ENCODE measurements around the gene GNG8. TPM values are rescaled to one million over a fixed set of nuclear protein-coding genes. Genes with fewer than 3 reads are reported as not detected.

GNG8 gene
- total RNA-seq, 6 experiments from 2014 or later = not detected

- TF ChIP-seq POLR2A (IDR thresholded peaks at IDR 0.05) (no peak), CTCF (IDR thresholded peaks at IDR 0.05) (no peak)
- intact Hi-C loops (cut with DNase I) = no loop called here
- ATAC-seq (no peak), DNase-seq (peak in 1 of 3 donors; percentile 49)
- 90% methylated on average over 4 of the region's 12 CpGs for WGBS (ENCODE audit: insufficient coverage, low coverage, low lambda C conversion rate, missing lambda C conversion rate)
- Histone ChIP-seq H3K9me3 (no peaks in the 10 kb centered on the region), H3K27ac (no peak overlapping the region), H3K4me1 (peaks cover 0 to 44% (median 14%) of the 10 kb centered on the region in 4 donors), H3K4me3 (no peak overlapping the region), H3K36me3 (peaks cover 6 to 37% (median 18%) of the 10 kb centered on the region in 4 donors), H3K27me3 (no peaks in the 10 kb centered on the region)
Measured at GRCh38 chr19:46607448-46607841, 28.6 kb downstream of the GNG8 start.

GRCh38 chr19:46606681-46607447 is 29.1 kb downstream of the GNG8 start:
- ATAC-seq (no peak), DNase-seq (peak in 2 of 3 donors; percentile 48 to 55)
- Histone ChIP-seq H3K9me3 (no peaks in the 10 kb centered on the region), H3K36me3 (peaks cover 6 to 37% (median 18%) of the 10 kb centered on the region in 4 donors), H3K27me3 (no peaks in the 10 kb centered on the region), H3K27ac (no peak overlapping the region), H3K4me1 (peaks cover 0 to 45% (median 14%) of the 10 kb centered on the region in 4 donors), H3K4me3 (no peak overlapping the region)
- TF ChIP-seq POLR2A (IDR thresholded peaks at IDR 0.05) (no peak), CTCF (IDR thresholded peaks at IDR 0.05) (no peak)
- WGBS (ENCODE audit: insufficient coverage, low coverage, low lambda C conversion rate, missing lambda C conversion rate) = 43% methylated on average over 7 of the region's 12 CpGs
- intact Hi-C loops (cut with DNase I) = no loop called here

- Histone ChIP-seq H3K27ac (peak overlapping the region in 1 of 3 donors; percentile 100), H3K27me3 (no peaks in the 10 kb centered on the region), H3K9me3 (no peaks in the 10 kb centered on the region), H3K36me3 (peaks cover 6 to 37% (median 18%) of the 10 kb centered on the region in 4 donors), H3K4me3 (no peak overlapping the region), H3K4me1 (peaks cover 0 to 45% (median 14%) of the 10 kb centered on the region in 4 donors)
- DNase-seq (peak in 2 of 3 donors; percentile 46 to 55), ATAC-seq (no peak)
- no peak for TF ChIP-seq CTCF (IDR thresholded peaks at IDR 0.05)
- TF ChIP-seq POLR2A (IDR thresholded peaks at IDR 0.05) = no peak
- 85% methylated on average over 7 of the region's 11 CpGs for WGBS (ENCODE audit: insufficient coverage, low coverage, low lambda C conversion rate, missing lambda C conversion rate)
- intact Hi-C loops (cut with DNase I) = no loop called here
Measured at GRCh38 chr19:46606019-46606418, 30.0 kb downstream of the GNG8 start.

- H3K27ac ChIP-seq = peak overlapping the region in 2 of 3 donors; percentile 81 to 100
- DNase-seq = no peak
- no peak for ATAC-seq
- no peak for TF ChIP-seq POLR2A (IDR thresholded peaks at IDR 0.05)
- no peak for TF ChIP-seq CTCF (IDR thresholded peaks at IDR 0.05)
- peaks cover 6 to 37% (median 18%) of the 10 kb centered on the region in 4 donors for H3K36me3 ChIP-seq
- intact Hi-C loops (cut with DNase I) = no loop called here
- peak overlapping the region in 1 of 3 donors; percentile 19 for H3K4me3 ChIP-seq
- H3K9me3 ChIP-seq = no peaks in the 10 kb centered on the region
- WGBS (ENCODE audit: insufficient coverage, low coverage, low lambda C conversion rate, missing lambda C conversion rate) = 78% methylated on average over 3 of the region's 16 CpGs
- peaks cover 0 to 45% (median 14%) of the 10 kb centered on the region in 4 donors for H3K4me1 ChIP-seq
- no peaks in the 10 kb centered on the region for H3K27me3 ChIP-seq
Measured at GRCh38 chr19:46605356-46605821, 30.6 kb downstream of the GNG8 start.
